Measurements from ENCODE around the gene DACT3. TPM values are rescaled to one million over a fixed set of nuclear protein-coding genes. Genes with fewer than 3 reads are reported as not detected.
"Not testable (repeated sequence)": the region's sequence is repeated elsewhere in the genome, so short reads cannot be mapped to it uniquely, and the experiment has no call there.

Gene DACT3
- total RNA-seq, 1 experiment from 2014 or later, result not detected

- no peak for DNase-seq (ENCODE audit: extremely low read depth, low read depth)
Measured at GRCh38 chr19:46634656-46635218, 26.2 kb downstream of the DACT3 start.

GRCh38 chr19:46634045-46634655, 26.8 kb downstream of the DACT3 start:
- DNase-seq (ENCODE audit: extremely low read depth, low read depth), result peak; percentile 85

GRCh38 chr19:46633130-46633529, 27.9 kb downstream of the DACT3 start:
- no peak for DNase-seq (ENCODE audit: extremely low read depth, low read depth)

- no peak for DNase-seq (ENCODE audit: extremely low read depth, low read depth)
Measured at GRCh38 chr19:46631481-46631880, 29.5 kb downstream of the DACT3 start.

GRCh38 chr19:46630586-46631205, 30.3 kb downstream of the DACT3 start:
- no peak for DNase-seq (ENCODE audit: extremely low read depth, low read depth)

- DNase-seq (ENCODE audit: extremely low read depth, low read depth), result no peak
Measured at GRCh38 chr19:46629546-46630025, 31.4 kb downstream of the DACT3 start.

GRCh38 chr19:46628970-46629369, 32.0 kb downstream of the DACT3 start:
- DNase-seq (ENCODE audit: extremely low read depth, low read depth), result not testable (repeated sequence)

- no peak for DNase-seq (ENCODE audit: extremely low read depth, low read depth)
Measured at GRCh38 chr19:46626446-46626845, 34.5 kb downstream of the DACT3 start.

GRCh38 chr19:46625731-46626130, 35.3 kb downstream of the DACT3 start:
- DNase-seq (ENCODE audit: extremely low read depth, low read depth), result no peak

- DNase-seq (ENCODE audit: extremely low read depth, low read depth), result no peak
Measured at GRCh38 chr19:46624958-46625661, 35.9 kb downstream of the DACT3 start, which contains the start of gene PTGIR. TSS of gene PTGIR (minus strand) at chr19:46625089. CDS start at chr19:46624225, 864 bp downstream.

GRCh38 chr19:46623915-46624502, 37.0 kb downstream of the DACT3 start:
- no peak for DNase-seq (ENCODE audit: extremely low read depth, low read depth)

- DNase-seq (ENCODE audit: extremely low read depth, low read depth), result no peak
Measured at GRCh38 chr19:46622118-46622446, 38.9 kb downstream of the DACT3 start.

GRCh38 chr19:46621191-46622117, 39.5 kb downstream of the DACT3 start:
- DNase-seq (ENCODE audit: extremely low read depth, low read depth), result no peak

- no peak for DNase-seq (ENCODE audit: extremely low read depth, low read depth)
Measured at GRCh38 chr19:46620716-46621115, 40.3 kb downstream of the DACT3 start.

- no peak for DNase-seq (ENCODE audit: extremely low read depth, low read depth)
Measured at GRCh38 chr19:46620267-46620666, 40.7 kb downstream of the DACT3 start.

GRCh38 chr19:46618670-46619231, 42.2 kb downstream of the DACT3 start:
- DNase-seq (ENCODE audit: extremely low read depth, low read depth), result no peak

GRCh38 chr19:46617601-46618000, 43.4 kb downstream of the DACT3 start:
- no peak for DNase-seq (ENCODE audit: extremely low read depth, low read depth)

GRCh38 chr19:46616631-46617322, 44.2 kb downstream of the DACT3 start:
- DNase-seq (ENCODE audit: extremely low read depth, low read depth), result no peak

- DNase-seq (ENCODE audit: extremely low read depth, low read depth), result no peak
Measured at GRCh38 chr19:46615966-46616365, 45.0 kb downstream of the DACT3 start.

All from NCI-H460 (cell line).